GM12892 (cell line): ENCODE measurements around the gene RCCD1.

Experiments used
- POLR2A ChIP-seq: IDR thresholded peaks from 2 replicates; pipeline ENCODE4 v1.6.1; 2011; ENCODE audit warnings: low read depth, low read length, control low read depth
- POLR2AphosphoS5 ChIP-seq: IDR thresholded peaks from 2 replicates; pipeline ENCODE4 v1.6.1; 2011; ENCODE audit warnings: low read depth, low read length, control low read depth
- TAF1 ChIP-seq: IDR thresholded peaks from 2 replicates; pipeline ENCODE4 v1.6.1; 2011; ENCODE audit warnings: low read depth, mild to moderate bottlenecking, control low read depth, low read length, borderline replicate concordance

- TF ChIP-seq TAF1 (no peak), POLR2A (no peak), POLR2AphosphoS5 (no peak)
Observed at GRCh38 chr15:90987561-90988141, 33.0 kb downstream of the RCCD1 start.
